RPMI8226 (cell line): Measurements from ENCODE around the gene TMPRSS13.
"Not testable (repeated sequence)": the region's sequence is repeated elsewhere in the genome, so short reads cannot be mapped to it uniquely, and the experiment has no call there.

Experiments used
- DNase-seq: peaks from one replicate; pipeline ENCODE4 v3.0.0-alpha.2; 2015

Gene TMPRSS13

DNA sequence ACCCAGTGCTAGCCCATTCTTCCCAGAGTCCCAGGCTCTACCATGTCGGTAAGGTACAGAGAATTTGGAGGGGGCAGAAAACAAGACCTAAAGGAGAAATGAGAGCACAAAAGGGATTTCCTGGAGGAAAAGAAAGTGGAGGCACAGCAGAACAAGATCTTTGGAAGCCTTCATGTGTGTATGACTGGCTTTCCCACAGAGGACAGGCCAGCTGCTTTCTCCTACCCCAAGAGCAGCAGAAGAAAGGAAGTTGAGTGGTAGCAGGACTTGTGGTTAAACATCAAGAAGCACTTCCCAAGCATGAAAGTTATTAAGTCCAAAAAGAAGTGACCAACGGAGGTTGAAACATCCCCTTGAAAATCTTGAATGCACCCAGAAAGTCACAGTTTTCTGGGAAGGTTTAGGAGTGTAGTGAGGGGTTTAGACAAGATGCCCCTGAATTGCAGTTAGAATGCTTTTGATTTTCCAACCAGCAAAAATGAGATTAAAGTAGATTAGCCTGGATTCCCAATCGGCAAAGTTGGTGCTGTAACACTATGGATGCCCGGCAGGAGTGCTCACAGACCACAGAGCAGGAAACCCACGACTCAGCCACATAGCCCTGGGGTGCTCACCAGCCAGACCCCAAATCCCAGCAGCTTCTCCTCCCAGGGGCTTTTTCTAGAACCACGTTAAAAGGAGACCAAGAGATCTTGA, 608 bp downstream of the TMPRSS13 start:
- no peak for DNase-seq

DNA sequence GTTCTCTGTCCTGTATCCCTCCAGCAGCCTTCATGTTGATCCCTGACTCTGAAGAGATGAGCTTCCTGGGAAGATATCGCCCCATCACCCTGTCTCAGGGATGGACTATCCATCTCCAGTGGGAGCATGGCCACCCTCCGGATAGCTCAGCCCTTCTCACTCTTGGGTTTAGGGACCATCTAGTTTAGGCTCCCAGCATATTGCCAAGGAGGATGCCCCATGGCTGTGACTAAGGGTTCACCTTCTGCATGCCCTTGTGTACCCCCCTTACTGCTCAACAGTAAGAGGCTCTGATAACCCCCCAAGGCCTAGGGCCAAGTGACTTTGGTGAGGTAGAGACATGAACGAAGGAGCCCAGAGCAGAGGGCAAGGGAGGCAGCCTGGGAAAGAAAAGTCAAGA, 1.3 kb downstream of the TMPRSS13 start:
- no peak for DNase-seq

DNA sequence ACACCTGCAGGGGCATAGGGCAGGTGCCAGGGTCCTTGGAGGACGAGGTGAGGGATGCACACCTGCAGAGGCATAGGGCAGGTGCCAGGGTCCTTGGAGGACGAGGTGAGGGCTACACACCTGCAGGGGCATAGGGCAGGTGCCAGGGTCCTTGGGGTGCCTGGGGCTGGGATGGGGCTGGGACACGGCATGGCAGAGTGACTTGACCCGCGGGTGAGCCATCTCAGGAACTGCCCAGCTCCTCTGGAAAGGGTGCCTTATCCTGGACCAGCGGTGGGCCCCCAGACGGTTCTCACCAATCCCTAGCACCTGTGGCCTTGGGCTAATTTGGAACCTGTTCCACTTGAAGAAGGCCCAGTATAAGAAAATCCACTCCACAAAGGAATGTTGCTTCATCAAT, 3.0 kb downstream of the TMPRSS13 start:
- not testable (repeated sequence) for DNase-seq

DNA sequence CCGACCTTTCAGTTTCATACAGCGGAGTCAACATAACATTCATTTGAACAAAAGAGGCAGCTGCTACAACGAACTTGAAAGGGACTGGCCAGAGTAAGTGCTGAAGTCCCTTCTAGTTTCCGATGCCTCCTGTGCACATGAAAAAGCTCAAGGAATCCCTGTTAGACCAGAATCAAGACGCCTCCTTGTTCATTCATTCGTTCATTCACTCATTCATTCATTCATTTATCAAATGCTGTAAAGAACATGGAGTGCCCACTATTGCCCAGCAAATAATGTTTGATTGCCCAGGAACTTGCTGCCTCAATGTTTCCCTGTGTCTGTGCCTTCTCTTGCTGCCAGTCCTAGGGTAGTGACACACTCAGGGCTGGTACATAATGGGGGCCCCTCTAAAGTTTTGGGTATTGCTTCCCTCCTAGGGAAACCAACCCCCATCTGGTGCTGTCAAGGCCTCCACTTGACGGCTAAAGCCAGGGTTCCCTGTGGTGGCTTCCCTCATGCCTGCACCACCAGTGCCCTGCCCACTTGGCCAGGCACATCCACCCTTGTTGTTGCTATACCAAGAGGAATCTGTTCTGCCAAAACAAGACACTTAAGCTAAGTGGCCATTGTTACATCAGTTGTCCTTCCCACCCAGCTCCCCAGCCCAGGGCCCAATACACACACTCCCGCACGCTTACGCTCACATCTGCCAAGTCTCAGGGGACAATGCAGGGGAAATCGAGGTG, 3.8 kb downstream of the TMPRSS13 start:
- no peak for DNase-seq

DNA sequence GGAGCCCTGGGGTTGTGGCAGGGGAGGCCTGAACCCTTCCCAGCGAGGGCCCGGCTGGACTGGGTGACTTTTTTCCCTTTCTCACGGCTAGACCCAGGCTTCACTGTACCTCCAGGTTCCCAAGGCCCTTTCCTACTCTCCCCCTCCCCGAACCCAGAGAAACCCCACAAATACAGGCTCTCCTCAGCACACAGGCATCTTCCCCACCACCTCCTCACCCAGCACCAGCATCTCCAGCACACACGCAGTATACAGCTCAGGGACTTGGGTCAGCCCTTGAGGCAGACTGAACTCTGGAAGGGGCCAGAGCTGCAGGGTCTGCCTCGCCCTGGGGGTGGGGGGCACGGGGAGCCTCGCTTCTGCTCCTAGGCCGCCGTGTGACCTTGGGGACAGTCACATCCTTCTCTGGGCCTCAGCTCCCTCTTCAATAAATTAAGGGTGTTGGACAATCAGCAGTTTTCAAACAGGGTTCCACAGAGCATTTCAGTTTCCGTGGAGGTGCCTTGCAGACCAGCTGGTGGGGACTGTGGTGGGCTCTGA, 4.5 kb downstream of the TMPRSS13 start:
- no peak for DNase-seq

DNA sequence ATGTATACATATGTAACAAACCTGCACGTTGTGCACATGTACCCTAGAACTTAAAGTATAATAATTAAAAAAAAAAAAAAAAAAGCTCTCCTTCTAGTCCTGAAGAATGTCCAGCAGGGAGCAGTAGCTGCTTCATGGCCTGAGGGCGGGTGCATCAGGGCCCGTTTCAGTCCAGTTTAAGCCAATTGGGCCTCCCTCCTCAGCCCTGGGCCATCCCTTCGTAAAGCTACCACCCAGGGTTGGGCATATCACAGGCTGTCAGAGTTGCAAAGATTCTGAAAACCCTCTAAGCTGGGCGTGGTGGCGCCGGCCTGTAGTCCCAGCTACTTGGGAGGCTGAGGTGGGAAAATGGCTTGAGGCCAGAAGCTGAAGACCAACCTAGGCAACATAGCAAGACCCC, 5.4 kb downstream of the TMPRSS13 start:
- no peak for DNase-seq

DNA sequence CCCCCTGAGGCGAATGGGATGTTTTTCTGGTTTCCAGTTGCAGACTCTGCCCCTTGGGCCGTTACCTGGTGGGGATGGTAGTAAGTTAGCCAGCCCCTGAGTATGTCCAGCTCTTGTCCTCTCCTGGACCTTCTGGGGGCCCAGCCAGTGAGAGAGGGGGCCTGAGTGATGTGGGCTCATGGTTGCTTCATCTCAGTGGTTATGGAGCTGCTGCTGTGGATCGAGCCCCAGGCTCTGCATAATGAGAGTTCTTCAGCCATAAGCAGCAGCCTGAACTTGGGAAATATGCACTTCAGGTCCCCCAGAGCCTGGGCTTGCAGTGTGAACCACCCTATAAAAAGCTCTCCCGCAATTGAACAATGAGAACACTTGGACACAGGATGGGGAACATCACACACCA, 5.9 kb downstream of the TMPRSS13 start:
- no peak for DNase-seq

DNA sequence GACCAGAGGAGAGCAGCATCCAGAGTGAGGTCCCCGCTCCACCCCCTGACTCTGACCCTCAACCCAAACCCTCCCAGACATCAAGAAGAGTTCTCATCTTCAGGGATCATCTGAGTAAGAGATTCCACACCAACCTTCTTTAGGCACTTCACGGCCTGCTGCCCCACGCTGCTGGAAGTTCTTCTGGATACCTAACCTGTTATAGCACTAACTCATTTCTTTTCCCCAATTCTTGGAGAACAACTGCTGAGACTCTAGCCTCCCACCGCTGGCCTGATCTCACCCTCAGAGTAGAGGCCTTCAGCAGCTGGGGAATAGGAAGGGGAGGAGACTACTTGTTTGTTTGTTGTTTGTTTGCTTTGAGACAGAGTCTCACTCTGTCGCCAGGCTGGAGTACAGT, 7.3 kb downstream of the TMPRSS13 start:
- no peak for DNase-seq

DNA sequence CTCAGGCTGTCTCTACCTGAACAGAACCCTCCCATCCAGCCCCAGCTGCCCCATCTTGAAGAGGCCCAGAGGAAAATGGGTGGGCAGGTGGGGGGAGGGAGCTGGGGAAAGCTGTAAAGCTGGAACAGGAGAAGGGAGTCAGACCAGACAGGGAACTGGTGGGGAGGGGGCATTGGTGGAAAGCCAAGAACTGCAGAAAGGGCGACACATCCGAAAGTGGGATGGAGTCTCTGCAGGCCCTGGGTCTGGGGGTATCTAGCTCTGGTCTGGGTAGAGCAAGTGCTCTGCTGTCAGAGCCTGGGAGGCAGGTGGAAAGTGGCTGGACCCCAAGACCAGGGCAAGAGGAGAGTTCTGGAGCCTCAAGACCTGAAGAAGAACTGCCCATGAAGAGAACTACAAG, 7.7 kb downstream of the TMPRSS13 start:
- DNase-seq: no peak

DNA sequence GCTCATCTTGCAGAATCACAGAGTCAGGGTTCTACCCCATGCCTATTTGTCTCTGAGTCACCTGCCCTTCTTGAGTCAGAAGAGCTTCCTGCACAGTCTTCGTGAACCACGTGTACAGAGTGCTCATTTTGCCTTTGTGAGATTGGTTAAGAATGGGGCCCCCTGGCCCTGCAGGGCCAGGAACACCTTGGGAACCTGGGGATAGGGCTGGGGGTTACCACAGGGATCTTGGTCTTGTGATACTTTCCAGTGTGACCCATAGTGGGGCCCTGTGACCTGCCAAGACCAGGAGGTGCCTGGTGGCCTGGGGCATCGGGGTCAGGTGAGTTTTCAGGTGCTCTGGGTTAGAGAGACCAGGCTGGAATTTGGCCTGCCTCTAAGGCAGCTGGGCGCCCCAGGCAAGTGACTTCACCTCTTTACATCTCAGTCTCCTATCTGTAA, 9.4 kb downstream of the TMPRSS13 start:
- DNase-seq: no peak

DNA sequence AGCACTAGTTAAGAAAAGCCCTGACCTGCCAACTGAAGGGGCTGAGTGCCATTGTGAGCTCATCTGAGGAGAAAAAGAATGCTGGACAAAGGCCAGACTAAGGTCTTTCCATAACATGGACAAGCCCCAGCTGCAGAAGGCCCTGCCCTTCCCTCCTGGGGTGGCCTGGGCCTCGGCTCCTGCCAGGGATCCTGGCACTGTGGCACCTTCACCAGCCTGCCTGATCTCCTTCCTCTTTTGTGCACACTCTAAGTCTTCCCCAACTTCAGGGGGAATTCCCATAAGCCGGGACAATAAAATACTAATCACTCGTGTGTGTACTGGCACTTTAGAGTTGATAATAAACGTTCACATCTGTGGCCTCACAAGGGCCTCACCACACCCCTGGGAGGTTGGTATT, 9.9 kb downstream of the TMPRSS13 start:
- DNase-seq: no peak

DNA sequence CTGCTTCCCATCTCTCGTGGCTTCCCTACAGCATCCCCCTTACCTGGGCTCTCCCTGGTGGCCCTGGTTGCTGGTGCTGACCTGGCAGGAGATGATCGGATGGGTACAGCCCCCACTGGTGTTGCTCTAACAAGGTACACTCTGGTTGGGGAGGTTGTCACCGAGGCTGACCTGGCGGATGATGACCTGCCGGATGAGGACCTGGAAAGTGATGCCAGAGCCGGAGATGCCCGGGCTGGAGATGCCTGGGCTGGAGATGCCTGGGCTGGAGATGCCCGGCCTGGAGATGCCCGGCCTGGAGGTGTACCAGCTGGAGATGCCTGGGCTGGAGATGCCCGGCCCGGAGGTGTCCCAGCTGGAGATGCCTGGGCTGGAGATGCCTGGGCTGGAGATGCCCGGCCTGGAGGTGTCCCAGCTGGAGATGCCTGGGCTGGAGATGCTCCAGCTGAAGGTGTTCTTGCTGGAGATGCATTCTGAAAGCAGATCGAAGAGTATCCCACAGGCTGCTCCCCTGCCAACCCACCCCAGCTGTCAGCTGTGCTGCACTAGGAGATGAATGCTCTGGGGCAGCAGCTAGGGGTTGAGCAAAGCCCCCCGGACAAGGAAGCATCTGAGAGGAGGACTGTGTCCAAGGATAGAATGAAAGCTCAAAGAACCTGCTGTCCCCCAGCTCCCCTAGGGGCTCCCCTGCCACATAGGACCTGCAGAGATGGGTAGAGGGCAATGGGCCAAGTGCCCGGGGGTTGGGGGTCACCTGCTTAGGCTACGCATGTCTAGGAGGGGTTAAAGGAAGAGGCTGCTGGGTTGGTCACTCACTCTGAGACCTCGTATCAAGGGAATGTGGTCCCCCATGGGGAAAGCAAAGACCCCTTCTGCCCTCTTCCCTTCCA, 10.6 kb downstream of the TMPRSS13 start:
- no peak for DNase-seq

DNA sequence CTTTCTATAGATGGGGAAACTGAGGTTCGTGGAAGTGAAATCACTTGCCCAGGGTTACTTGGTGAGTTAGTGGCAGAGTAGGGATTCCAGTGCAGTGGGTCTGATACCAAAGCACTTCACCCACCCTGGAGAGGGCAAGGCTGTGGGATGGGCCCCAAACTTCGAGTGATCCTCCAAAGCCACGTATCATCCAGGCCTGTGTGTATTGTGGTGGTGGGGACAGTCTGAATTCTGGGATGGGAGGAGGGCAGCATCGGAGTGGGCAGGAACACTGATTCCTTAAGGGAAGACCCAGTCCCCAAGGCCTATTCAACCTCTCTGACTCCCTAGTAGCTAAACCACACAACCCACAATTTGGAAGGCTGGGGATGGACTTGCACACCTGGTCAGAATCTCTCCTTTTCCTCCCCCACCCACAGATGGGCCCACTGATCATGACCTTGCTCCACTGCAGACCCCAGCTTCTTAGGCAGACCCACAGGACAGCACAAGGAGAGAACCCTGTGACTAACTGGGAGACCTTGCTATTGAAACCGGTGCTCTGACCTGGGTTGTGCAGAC, 11.5 kb downstream of the TMPRSS13 start:
- no peak for DNase-seq

DNA sequence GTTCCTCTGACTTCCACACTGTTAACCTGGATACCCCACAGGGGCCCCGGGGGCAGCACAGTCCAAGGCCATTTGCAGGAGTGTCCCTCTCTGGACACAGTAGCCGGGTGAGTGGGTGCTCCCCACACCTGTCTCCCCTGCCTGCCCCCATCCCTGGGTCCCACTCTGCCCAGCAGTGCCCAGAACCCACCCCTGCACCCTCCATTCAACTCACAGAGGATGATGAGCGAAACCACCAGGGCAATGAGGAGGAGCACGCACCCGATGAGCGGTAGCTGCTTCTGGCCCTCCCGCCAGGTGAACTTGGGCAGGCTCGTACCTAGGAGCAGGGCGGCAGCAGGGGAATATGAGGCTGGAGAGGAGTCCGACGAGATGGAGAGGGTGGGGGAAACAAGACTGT, 12.2 kb downstream of the TMPRSS13 start:
- no peak for DNase-seq

DNA sequence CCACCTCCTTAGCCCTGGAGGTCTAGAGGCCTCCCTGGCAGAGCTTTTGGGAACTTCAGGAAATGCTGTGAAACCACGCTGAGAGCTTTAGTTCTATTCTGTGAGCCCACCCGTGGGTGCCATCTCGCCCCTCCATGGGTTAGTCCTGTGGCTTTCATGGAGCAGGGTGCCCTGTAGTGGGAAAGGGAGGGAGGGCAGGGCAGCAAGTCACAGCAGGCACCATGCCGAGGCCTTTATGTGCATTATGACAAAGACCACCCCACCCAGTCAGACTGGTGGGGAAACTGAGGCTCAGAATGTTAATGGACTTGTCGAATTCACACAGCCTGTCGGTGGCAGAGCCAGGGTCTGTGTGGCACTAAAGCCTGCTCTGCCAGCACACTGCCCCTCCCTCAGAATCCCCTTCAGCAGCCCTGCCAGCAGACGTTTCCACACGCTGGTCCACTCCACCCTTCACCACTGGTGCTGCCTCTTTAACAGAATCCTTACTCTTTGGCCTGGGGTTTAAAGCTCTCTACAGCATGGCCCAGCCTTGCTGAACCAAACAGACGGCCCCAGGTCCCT, 13.4 kb downstream of the TMPRSS13 start:
- no peak for DNase-seq

DNA sequence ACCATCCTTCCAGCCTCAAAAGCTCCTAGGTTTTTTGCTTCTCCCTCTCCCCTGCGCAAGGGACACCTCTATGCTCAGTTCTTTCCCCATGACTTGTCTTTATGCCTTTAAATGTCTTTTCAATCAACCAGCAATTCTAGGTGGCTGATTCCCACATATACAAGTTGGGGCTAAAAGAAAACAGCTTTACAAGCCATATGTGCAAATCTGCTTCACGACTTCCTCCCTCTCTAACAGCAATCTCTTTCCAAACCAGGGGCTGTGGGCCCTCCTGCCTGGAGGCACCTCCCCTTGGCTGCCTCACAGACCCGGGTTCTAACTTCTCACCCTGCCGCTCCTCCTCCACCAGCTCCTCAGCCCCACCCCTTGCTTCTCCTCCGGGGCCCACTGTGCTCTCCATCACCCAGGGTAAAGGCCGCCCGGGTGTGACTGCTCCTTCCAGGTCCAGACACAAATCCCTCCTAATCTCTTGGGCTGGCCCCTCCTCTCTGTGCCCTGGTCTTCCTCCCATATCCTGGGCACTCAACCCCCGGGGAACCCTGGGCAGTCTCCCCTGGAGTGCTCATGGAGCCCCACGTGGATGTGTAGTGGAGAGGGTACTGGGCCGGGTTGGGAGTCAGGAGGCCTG, 14.1 kb downstream of the TMPRSS13 start:
- no peak for DNase-seq

DNA sequence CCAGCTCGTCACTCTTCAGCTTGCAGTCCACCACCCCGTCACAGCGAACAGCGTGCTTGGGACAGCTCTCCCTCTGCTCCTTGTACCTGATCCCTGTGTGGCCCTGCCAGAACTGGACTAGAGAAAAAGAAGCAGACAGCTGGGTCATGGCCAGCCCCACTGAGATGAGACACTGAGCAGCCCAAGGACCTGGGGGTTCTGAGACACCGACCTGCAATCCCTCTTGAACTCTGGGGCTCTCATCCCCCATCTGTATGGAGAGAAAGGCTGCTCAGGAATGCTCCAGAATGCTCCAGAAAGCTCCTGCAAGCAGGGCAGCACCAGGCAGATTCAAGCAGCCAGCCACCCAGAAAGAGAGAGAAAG, 14.8 kb downstream of the TMPRSS13 start:
- no peak for DNase-seq

DNA sequence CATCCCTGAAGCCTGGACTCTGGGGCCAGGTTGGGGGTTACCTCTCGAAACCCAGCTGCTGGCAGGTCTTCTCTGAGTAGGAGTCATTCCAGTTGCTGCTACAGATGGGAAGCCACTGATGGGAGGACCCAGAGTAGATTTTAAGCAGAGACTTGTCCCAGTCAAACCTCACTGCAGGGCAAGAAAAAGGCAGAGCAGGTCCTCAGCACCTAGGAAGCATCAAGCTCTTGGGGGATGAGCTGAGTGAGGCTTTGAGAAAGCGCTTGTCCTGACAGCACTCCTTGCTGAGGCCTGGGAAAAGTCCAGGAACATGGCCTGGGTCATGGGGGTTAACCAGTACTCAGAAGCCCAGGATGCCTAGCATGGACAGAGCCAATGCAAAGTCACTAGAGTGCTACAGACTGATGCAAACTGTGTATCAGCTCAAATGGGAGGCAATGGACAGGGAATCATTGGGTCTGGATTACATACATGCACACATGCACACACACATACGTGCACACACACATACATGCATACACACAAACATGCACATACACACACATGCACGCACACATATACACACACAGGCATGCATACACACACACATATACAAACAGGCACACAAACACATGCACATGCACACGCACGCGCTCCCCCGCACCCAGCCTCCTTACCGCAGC, 15.3 kb downstream of the TMPRSS13 start:
- no peak for DNase-seq

DNA sequence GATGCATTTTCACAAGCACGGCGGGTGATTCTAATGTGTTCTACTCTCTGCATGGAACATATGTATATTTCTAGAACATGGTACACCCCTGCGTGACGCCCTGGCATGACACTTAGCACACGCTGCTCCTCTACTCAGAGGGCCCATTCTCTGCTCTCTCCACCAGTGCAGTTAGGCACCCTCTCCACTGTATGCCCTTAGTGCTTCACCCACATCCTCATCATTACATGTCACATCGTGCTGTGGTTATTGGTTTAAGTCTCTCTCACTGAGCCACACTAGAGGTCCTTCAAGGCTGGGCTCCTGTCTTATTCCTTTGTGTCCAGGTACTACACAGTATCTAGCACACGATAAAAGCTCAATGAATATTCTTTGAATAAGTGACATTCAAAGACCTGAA, 16.7 kb downstream of the TMPRSS13 start:
- no peak for DNase-seq

DNA sequence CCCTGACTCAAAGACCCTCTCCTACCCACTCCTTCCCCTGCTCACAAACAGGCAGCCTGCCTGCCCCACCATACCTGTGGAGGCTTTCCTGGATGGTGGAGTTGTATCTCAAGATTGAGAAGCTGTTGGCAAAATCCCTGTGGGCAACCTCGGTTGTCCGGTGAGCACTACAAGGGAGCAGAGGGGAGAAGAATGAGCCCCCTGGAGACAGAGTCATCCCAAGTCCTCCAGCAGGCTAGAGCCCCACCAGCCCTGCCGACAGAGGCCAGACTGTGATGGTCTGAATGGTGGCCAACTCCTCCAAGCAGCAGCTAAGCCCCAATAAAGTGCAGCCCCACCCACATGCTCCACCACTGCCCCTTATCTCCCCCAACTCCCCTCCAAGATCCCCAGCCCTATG, 17.5 kb downstream of the TMPRSS13 start:
- DNase-seq: no peak

DNA sequence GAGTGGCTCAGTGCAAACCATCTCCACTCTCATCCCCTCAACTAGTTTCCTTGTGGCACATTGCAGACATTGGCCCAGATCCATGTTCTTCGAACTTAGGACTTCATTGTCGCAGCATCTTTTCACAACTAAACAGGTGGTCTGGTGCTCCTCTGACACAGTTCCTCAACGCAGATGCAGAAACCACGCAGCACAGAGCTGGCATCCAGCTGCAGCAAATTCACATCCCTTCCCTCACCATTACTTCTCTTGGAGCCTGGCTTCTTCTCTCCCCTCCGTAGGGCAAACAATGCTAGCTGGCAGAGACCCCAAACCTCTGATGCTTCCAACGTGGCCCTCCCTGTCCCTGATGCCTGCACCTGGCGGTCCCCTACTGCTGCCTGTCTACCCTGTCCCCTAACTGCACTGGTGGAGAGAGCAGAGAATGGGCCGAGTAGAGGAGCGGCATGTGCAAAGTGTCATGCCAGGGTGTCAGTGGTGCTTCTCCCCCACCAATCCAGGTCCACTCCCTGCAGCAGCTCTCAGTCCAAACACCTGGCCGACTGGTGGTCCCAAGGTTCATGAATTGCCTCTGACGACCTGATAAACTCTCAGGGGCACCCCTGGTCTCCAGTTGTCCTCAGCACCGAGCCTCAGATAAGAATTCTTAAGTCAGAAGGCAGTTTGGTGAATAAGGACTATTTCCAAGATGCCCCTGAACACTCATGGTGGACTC, 18.1 kb downstream of the TMPRSS13 start:
- no peak for DNase-seq
